Posterior vena cava (tissue), 2 donors: ENCODE data around the gene NKG7. TPM values are rescaled to one million over a fixed set of nuclear protein-coding genes. Genes with fewer than 3 reads are reported as not detected.
A peak's percentile ranks its signal among the peaks of the same experiment; 100 is the strongest.

ENCODE experiments used
- DNase-seq: peaks from one replicate; pipeline ENCODE4 v3.0.0-alpha.2; 2020; ENCODE audit warnings: low spot score
- intact Hi-C, 2 donors: fragments of 100-400 bp; cut with DNase I; formaldehyde crosslinking; loops; one replicate each; pipeline versions ENCODE4 v1.14.1 to v1.14.2; 2022 to 2023
- total RNA-seq, 2 donors: library from RNA; stranded (reverse); fragmentation: NEBNext Ultra II Directional; extraction: Animal tissue kit (Norgen Biotek cat#: 25700); gene quantifications; one replicate each; pipeline ENCODE4 v1.2.1, GENCODE V29; 2021
- donor health status: DM: yes; HTN: yes; CAD: no.
- donor health status: DM: yes; HTN: yes; CAD: no.

NKG7 gene
- total RNA-seq, 2 donors from 2014 or later, result 3.0 to 4.8 TPM

GRCh38 chr19:51394050-51394836 lies 21.8 kb upstream of the NKG7 start:
- DNase-seq, result peak; percentile 98
- intact Hi-C loops, result loop anchor here in 1 of 2 donors (2.0 to 10.0 kb wide), 2 partner anchors 27 to 59 kb away; partner anchors contain the start of gene ETFB

DNA sequence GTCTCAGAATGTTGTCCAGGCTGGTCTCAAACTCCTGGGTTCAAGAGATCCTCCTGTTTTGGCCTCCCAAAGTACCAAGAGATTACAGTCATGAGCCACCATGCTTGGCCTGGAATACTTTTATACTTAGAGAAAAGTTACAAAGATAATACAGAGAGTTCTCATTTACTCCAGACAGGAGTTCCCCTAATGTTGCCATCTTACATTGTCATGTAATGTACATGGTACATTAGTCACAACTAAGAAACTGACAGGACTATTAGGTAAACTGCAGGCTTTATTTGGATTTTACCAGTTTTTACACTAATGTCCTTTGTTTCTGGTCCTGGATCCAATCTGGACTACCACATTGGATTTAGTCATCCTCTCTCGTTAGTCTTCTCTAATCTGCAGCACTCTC lies 20.2 kb upstream of the NKG7 start:
- intact Hi-C loops, result loop anchor here in 1 of 2 donors (10.0 kb wide), 1 partner anchor 58 kb away; no protein-coding TSS in a partner anchor
- no peak for DNase-seq

GRCh38 chr19:51391073-51391611 lies 18.7 kb upstream of the NKG7 start:
- no peak for DNase-seq
- intact Hi-C loops, result loop anchor here in 1 of 2 donors (10.0 kb wide), 1 partner anchor 56 kb away; no protein-coding TSS in a partner anchor

DNA sequence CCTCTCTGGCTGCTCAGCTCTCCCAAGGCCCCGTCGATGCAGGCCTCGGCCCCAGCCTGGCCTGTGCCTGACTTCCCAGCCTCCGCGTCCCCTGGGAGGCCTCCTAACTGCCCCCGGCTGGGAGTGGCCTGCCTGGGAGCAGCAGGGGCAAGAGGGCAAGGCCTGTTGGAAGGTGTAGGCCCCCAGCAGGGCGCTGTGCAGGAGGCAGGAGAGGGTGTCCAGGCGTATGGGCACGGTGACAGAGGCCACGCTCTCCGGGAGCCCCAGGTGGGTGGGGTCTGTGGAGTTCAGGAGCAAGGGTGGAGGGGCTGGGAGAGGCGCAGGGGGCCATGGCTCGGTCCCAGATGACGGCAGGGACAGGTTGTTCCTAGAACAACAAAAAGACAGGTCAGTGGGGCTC lies 16.7 kb upstream of the NKG7 start:
- intact Hi-C loops, result no loop called here
- DNase-seq, result no peak

GRCh38 chr19:51387924-51388389 lies 15.5 kb upstream of the NKG7 start, which contains the start of gene LIM2:
TSS of gene LIM2 (minus strand) at chr19:51387974. CDS start at chr19:51387443, 531 bp downstream.
- intact Hi-C loops, result no loop called here
- DNase-seq, result no peak

GRCh38 chr19:51386882-51387520 lies 14.5 kb upstream of the NKG7 start:
- intact Hi-C loops, result no loop called here

GRCh38 chr19:51382004-51382403 lies 9.6 kb upstream of the NKG7 start:
- DNase-seq, result no peak
- intact Hi-C loops, result no loop called here

More at GRCh38 chr19:51386882-51387520, 14.5 kb upstream of the NKG7 start:
- DNase-seq, result no peak

GRCh38 chr19:51380379-51380778 lies 7.9 kb upstream of the NKG7 start:
- DNase-seq, result no peak
- intact Hi-C loops, result no loop called here

- intact Hi-C loops, result no loop called here
- no peak for DNase-seq
These were observed 5.0 kb upstream of the NKG7 start for GRCh38 chr19:51377422-51377821.

DNA sequence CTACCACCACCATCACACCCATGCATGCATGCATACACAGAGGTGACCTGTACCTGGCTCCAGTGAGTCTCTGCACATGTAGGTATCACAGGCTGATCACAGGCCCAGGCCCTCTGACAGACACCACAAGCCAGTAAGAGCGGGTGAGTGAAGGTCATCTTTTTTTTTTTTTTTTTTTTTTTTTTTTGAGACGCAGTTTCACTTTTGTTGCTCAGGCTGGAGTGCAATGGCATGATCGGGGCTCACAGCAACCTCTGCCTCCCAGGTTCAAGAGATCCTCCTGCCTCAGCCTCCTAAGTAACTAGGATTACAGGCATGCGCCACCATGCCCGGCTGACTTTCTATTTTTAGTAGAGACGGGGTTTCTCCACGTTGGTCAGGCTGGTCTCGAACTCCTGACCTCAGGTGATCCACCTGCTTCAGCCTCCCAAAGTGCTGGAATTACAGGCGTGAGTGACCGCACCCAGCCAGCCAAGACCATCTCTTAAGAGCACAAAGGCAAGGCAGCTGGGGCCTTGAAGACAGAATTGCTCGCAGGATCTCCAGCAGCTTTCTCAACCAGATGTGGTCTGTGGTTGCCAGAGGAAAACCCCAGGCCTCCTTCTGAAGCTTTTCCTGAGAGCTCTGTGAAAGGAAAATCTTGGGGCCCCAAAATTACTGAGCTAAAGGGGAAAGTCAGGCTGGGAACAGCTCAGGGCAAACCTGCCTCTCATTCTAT lies 3.2 kb upstream of the NKG7 start:
- DNase-seq, result no peak
- intact Hi-C loops, result no loop called here

DNA sequence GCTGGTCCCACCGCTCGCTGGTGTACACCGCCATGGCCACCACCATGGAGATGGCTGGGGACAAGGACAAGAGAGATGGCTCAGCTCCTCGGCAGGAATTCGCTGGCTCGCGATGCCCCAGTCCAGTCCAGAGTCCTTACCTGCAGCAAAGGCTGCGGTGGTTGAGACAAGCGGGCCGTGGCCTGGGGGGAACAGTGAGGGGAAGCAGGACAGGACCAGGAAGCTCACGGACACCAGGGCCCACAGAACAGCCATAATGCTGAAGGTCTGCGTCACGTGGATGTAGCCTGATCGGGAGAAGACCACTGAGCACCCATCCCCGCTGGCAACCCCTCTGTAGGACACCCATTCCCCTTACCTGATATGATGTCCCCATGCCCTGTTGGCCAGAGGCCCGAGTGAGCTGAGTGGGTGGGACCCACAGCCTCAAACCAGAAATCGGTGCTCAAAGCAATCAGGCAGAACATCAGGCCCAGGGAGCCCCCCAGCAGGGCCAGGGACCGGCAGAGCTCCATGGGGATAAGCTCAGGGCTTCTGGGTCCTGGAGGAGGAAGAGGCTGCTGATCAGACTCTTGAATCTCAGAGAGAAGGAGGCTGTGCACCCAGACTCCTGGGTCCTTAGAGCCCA lies 319 bp downstream of the NKG7 start:
- intact Hi-C loops, result no loop called here
- DNase-seq, result no peak

DNA sequence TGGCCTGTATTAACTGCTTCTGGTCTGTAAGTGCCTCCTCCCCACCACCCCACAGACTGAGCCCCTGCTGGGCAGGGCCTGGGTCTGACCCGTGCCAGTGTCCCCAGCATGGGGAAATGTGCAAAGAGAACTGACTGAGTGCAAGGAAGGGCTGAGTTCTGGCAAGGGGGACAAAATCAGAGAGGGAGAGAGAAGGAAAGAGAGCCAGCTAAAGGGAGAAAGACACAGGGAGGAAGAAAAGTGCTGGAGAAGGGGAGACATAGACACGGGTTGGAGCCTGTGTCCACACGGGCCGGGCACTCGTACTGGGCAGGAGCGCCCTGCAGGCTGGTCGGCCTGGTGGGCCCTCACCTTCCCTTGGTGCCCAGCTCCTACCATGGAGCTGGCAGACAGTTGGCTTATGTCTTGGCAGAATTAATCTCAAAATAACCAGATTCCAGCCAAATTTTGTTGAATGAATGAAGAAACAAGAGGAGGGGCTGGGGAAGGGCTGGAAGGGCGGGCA lies 1.2 kb downstream of the NKG7 start:
- DNase-seq, result no peak
- intact Hi-C loops, result no loop called here

DNA sequence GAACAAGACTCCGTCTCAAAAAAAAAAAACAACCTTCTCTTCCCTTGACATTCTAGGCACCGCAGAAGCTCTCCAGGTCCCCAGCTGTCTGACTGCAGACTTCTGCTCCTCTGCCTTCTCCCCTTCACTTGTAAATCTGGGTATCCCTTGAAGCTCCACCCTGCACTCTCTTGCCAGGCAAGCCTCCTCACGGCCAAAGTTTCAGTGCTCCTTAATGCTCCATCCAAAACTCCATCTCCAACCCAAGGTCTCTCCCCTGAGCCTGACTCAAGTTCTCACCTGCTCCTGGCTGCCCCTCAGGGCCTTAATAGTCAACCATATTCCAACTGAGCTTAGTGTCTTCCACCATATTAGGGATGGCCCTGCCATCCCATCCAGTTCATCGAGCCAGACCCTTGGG lies 2.2 kb downstream of the NKG7 start:
- intact Hi-C loops, result no loop called here
- no peak for DNase-seq

- intact Hi-C loops, result no loop called here
- no peak for DNase-seq
These were observed 3.8 kb downstream of the NKG7 start, which contains the start of gene CLDND2 for GRCh38 chr19:51368366-51369282. TSS of gene CLDND2 (minus strand) at chr19:51369003. CDS start at chr19:51368577, 426 bp downstream.

GRCh38 chr19:51367565-51368365 lies 4.7 kb downstream of the NKG7 start:
- intact Hi-C loops, result loop anchor here in 1 of 2 donors (2.0 kb wide), 1 partner anchor 27 kb away; no protein-coding TSS in a partner anchor
- peak; percentile 100 for DNase-seq

- no peak for DNase-seq
- intact Hi-C loops, result loop anchor here in 1 of 2 donors (2.0 kb wide), 1 partner anchor 28 kb away; no protein-coding TSS in a partner anchor
These were observed 5.2 kb downstream of the NKG7 start for GRCh38 chr19:51367255-51367564.
